Type B pancreatic cell (in vitro differentiated cells): ENCODE data around the gene SYT7. TPM values are rescaled to one million over a fixed set of nuclear protein-coding genes. Genes with fewer than 3 reads are reported as not detected.

ENCODE experiments used
- DNase-seq: peaks from one replicate; pipeline ENCODE4 v3.0.0; 2021; ENCODE audit warnings: mixed read lengths; ENCODE audit not compliant: unreplicated experiment; ENCODE audit errors: extremely low spot score
- H3K27ac Mint-ChIP-seq: 2 replicates; pipeline ENCODE4 v1.8.0; 2021; ENCODE audit warnings: mild to moderate bottlenecking, mixed read lengths
- H3K27me3 Mint-ChIP-seq: 2 replicates; pipeline ENCODE4 v1.8.0; 2021; ENCODE audit warnings: mixed read lengths
- H3K36me3 Mint-ChIP-seq: 2 replicates; pipeline ENCODE4 v1.8.0; 2021; ENCODE audit warnings: mixed read lengths
- H3K4me1 Mint-ChIP-seq: one replicate; pipeline ENCODE4 v1.8.0; 2021; ENCODE audit warnings: mixed read lengths; ENCODE audit not compliant: unreplicated experiment
- H3K4me3 Mint-ChIP-seq: 2 replicates; pipeline ENCODE4 v1.8.0; 2021; ENCODE audit warnings: mild to moderate bottlenecking, mixed read lengths
- H3K9me3 Mint-ChIP-seq: 2 replicates; pipeline ENCODE4 v1.8.0; 2021; ENCODE audit warnings: mixed read lengths
- CTCF ChIP-seq: fragments of 200-600 bp; sonication (generic); conservative IDR thresholded peaks from 2 replicates; pipeline ENCODE4 v1.5.0; 2021; ENCODE audit warnings: antibody characterized with exemption, mild to moderate bottlenecking
- total RNA-seq: library from RNA; stranded (reverse); gene quantifications from 2 replicates; pipeline ENCODE4 v1.2.1, GENCODE V29; 2021; ENCODE audit warnings: low replicate concordance

SYT7 gene
- total RNA-seq, 1 donor from 2014 or later: 26.5 TPM

DNA sequence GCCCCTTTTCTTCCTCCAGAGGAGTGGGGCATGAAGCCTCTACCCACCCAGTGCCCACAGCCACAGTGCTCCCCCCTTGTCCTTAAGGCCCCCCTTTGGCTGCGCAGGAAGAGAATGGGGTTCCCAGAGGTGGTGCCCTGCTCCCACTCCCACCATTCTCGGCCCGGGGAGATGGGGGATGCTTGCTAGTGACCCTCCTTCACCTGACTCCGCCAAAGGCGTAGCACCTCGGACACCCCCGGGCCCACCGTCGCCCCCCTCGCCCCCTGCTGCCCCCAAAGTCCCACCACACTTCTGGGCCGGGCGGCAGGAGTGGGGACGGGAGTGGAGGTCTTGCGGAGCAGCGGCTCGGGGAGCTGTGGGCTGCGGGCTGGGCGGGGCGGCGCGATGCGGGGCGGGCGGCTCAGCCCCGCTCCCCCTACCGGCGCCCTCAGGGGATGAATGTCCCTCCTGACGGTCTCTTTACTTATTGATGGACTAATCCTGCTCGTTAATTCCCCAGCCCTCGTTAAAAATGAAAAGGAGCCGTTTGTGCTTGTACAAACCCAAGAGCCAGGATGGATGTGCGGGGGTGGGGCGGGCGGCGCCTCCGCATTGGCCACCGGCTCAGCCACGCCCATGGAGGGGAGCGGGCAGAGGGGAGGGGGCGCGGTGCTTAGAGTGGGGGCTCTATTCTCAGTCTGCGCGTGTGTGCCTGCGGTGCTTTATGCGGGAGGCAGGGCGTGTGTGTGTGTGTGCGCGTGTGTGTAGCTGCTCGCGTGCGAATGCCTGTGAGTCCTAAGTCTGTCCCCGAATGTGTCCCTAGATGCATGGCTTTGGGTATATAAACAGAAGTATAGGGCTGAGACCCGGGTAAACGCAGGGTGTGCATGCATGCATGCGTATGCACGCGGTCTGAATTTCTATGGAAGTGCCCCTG is 25.6 kb downstream of the SYT7 start:
- Mint-ChIP-seq H3K4me1 (peaks cover 34% of the 10 kb centered on the region), H3K27me3 (peaks cover 46% of the 10 kb centered on the region), H3K9me3 (no peaks in the 10 kb centered on the region), H3K36me3 (no peaks in the 10 kb centered on the region), H3K4me3 (peak overlapping the region; percentile 72), H3K27ac (no peak overlapping the region)
- no peak for DNase-seq
- peak; percentile 70 for TF ChIP-seq CTCF

DNA sequence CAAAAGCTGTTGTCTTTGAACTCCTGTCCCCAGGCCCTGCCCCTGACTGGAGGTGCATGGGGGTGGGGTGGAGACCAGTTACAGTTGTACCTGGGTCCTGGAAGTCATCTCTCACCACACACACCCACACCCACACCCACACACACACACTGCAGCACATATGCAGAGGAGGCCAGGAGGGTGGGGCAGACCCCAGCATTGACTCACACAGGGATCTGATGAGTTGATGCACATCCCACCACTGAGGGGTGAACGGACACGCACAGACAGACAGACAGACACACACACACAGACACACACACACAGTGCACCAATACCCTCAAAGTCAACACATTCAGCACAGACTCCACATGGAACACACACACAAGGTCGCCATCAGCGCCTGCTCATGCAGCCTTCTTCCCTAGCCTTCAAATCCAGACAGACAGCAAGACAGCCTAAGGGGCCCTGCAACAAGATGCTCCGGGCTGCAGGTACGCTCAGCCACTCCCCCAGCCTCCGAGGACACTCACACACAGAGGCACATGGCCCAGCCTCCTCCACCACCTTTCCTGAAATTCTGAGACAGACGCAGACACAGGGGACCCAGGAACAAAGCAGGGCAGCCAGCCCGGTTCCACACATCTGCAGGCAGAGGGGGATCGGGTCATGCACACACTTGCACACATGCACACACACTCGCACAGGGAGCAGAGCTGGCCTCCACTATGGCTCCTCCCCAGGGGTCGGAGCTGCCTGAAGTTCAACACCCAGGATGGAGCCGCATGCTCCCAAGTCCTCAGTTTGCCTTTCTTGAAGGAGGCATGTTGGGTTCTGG is 26.5 kb downstream of the SYT7 start:
- Mint-ChIP-seq H3K4me3 (peak overlapping the region; percentile 36), H3K27me3 (peaks cover 46% of the 10 kb centered on the region), H3K9me3 (no peaks in the 10 kb centered on the region), H3K4me1 (peaks cover 34% of the 10 kb centered on the region), H3K36me3 (no peaks in the 10 kb centered on the region), H3K27ac (peak overlapping the region; percentile 40)
- DNase-seq: no peak
- TF ChIP-seq CTCF: no peak

DNA sequence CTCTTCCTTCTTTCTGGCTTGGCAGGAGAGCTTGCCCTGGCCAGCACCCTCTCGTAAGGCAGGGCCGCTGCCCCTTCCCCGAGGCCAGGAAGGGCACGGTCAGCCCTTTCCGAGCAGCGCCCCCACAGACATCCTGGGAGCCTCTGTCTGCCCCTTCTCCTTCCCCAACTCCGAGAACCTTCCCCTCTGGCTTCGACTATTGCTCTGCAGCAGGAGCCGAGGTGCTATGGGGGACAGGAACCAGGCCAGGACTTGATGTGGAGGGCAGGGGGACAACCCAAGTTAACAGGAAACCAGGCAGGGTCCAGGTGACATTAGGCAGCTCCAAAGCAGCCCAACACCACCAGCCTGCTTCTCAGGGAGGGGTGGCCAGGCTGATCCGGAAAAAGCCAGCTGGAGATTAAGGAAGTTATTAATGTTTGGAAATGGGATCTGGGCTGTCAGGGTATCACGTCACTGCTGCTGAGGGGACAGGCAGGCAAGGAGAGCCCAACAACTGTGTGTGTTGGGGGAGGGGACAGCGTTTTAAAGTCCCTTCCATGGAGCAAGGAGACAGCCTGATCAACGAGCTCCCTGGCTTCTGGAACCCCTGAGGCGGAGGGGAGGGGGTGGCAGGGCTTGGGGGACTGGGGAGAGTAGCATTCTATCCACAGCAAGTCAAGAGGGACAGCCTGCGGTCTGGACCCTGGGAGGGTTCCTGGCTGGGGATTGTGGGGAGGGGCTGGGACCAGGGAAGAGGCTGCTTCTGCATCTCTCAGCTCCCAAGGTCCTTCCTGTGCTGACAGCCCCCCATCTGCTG is 27.3 kb downstream of the SYT7 start:
- Mint-ChIP-seq H3K36me3 (no peaks in the 10 kb centered on the region), H3K9me3 (no peaks in the 10 kb centered on the region), H3K4me1 (peaks cover 34% of the 10 kb centered on the region), H3K4me3 (peak overlapping the region; percentile 34), H3K27ac (peak overlapping the region; percentile 27), H3K27me3 (peaks cover 42% of the 10 kb centered on the region)
- no peak for DNase-seq
- TF ChIP-seq CTCF: no peak

DNA sequence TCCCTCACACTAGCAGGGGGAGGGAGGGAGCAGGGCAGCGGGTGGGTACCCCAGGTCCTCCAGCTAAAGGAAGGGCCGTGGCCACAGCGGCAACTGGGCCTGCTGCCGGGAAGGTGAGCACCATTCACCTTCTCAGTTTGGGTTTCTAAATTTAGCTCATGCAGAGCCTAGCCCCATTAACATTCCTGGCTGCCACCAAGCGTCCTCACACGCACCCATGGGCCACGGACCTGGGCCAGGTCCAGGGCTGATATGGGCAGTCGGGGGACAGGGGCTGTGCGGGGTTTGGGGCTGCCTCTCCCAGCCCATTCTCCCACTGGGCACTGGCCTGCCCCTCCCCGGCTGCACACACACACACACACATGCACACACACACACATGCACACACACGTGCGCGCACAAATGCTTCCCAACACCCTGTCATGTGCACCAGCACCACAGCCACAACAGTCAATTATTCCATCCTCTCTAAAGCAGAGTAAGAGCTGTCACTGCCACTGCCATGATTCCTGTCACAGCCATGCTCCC is 28.7 kb downstream of the SYT7 start:
- no peak for DNase-seq
- peaks cover 41% of the 10 kb centered on the region for H3K4me1 Mint-ChIP-seq
- H3K36me3 Mint-ChIP-seq: no peaks in the 10 kb centered on the region
- H3K9me3 Mint-ChIP-seq: no peaks in the 10 kb centered on the region
- H3K4me3 Mint-ChIP-seq: peak overlapping the region; percentile 5
- H3K27ac Mint-ChIP-seq: peak overlapping the region; percentile 39
- no peak for TF ChIP-seq CTCF
- H3K27me3 Mint-ChIP-seq: peaks cover 37% of the 10 kb centered on the region

- peaks cover 31% of the 10 kb centered on the region for H3K27me3 Mint-ChIP-seq
- no peak overlapping the region for H3K4me3 Mint-ChIP-seq
- H3K36me3 Mint-ChIP-seq: no peaks in the 10 kb centered on the region
- no peaks in the 10 kb centered on the region for H3K9me3 Mint-ChIP-seq
- TF ChIP-seq CTCF: no peak
- no peak overlapping the region for H3K27ac Mint-ChIP-seq
- no peak for DNase-seq
- peaks cover 41% of the 10 kb centered on the region for H3K4me1 Mint-ChIP-seq
Measured at GRCh38 chr11:61551634-61552033, 29.2 kb downstream of the SYT7 start.
